ENCODE results near the gene SOX18. TPM values are rescaled to one million over a fixed set of nuclear protein-coding genes. Genes with fewer than 3 reads are reported as not detected.

Gene SOX18
- total and polyA plus RNA-seq, 2 of the 13 experiments (the other 11 are each of a cell fraction or from before 2014, with no cell fraction given) = 1.6 to 1.9 TPM

GRCh38 chr20:64051561-64052325 is 2.3 kb upstream of the SOX18 start (continued):
- TF ChIP-seq, protein P1, sequence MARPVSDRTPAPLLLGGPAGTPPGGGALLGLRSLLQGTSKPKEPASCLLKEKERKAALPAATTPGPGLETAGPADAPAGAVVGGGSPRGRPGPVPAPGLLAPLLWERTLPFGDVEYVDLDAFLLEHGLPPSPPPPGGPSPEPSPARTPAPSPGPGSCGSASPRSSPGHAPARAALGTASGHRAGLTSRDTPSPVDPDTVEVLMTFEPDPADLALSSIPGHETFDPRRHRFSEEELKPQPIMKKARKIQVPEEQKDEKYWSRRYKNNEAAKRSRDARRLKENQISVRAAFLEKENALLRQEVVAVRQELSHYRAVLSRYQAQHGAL (CRISPR knock-in tag; IDR thresholded peaks at IDR 0.05; ENCODE audit: not compliant biosample characterization) = no peak
- TF ChIP-seq ZMYM2 (CRISPR knock-in tag; IDR thresholded peaks at IDR 0.05) (no peak), SP5 (CRISPR knock-in tag; IDR thresholded peaks at IDR 0.05; ENCODE audit: borderline replicate concordance, low read depth) (no peak), ISL2 (CRISPR knock-in tag; IDR thresholded peaks at IDR 0.05) (no peak), NR2F2 (IDR thresholded peaks at IDR 0.05; ENCODE audit: borderline replicate concordance, low read depth) (no peak), ZSCAN5A (CRISPR knock-in tag; IDR thresholded peaks at IDR 0.05; ENCODE audit: borderline replicate concordance) (no peak), MTF1 (CRISPR knock-in tag; IDR thresholded peaks at IDR 0.05) (no peak), AGO2 (optimal IDR thresholded peaks at IDR 0.05; ENCODE audit: low read depth, low read length) (no peak), SAFB2 (CRISPR knock-in tag; IDR thresholded peaks at IDR 0.05; ENCODE audit: borderline replicate concordance, low read depth) (no peak), HNRNPK (IDR thresholded peaks at IDR 0.05; ENCODE audit: low read depth, low read length, poor library complexity, severe bottlenecking) (no peak), ZNF674 (CRISPR knock-in tag; IDR thresholded peaks at IDR 0.05; ENCODE audit: low read depth) (no peak), ZNF207 (IDR thresholded peaks at IDR 0.05; ENCODE audit: borderline replicate concordance) (no peak), ZNF598 (CRISPR knock-in tag; IDR thresholded peaks at IDR 0.05; ENCODE audit: borderline replicate concordance) (no peak), BHLHE40 (IDR thresholded peaks at IDR 0.05; ENCODE audit: low read length) (0 out of 2 replicates have a peak, but pooled peaks have one; percentile 16), PAX8 (CRISPR knock-in tag; IDR thresholded peaks at IDR 0.05; ENCODE audit: borderline replicate concordance) (no peak), POGK (CRISPR knock-in tag; conservative IDR thresholded peaks at IDR 0.05) (no peak), DPF2 (CRISPR knock-in tag; IDR thresholded peaks at IDR 0.05; ENCODE audit: borderline replicate concordance, low read depth) (0 out of 2 replicates have a peak, but pooled peaks have one; percentile 39)
- TF ChIP-seq, protein P2, sequence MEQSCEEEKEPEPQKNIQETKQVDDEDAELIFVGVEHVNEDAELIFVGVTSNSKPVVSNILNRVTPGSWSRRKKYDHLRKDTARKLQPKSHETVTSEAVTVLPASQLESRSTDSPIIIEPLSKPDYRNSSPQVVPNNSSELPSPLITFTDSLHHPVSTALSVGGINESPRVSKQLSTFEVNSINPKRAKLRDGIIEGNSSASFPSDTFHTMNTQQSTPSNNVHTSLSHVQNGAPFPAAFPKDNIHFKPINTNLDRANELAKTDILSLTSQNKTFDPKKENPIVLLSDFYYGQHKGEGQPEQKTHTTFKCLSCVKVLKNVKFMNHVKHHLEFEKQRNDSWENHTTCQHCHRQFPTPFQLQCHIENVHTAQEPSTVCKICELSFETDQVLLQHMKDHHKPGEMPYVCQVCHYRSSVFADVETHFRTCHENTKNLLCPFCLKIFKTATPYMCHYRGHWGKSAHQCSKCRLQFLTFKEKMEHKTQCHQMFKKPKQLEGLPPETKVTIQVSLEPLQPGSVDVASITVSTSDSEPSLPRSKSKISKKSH (CRISPR knock-in tag; IDR thresholded peaks at IDR 0.05; ENCODE audit: borderline replicate concordance) = no peak
- TF ChIP-seq, protein P3, sequence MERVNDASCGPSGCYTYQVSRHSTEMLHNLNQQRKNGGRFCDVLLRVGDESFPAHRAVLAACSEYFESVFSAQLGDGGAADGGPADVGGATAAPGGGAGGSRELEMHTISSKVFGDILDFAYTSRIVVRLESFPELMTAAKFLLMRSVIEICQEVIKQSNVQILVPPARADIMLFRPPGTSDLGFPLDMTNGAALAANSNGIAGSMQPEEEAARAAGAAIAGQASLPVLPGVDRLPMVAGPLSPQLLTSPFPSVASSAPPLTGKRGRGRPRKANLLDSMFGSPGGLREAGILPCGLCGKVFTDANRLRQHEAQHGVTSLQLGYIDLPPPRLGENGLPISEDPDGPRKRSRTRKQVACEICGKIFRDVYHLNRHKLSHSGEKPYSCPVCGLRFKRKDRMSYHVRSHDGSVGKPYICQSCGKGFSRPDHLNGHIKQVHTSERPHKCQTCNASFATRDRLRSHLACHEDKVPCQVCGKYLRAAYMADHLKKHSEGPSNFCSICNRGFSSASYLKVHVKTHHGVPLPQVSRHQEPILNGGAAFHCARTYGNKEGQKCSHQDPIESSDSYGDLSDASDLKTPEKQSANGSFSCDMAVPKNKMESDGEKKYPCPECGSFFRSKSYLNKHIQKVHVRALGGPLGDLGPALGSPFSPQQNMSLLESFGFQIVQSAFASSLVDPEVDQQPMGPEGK (CRISPR knock-in tag; IDR thresholded peaks at IDR 0.05) = 0 out of 2 replicates have a peak, but pooled peaks have one; percentile 28
- TF ChIP-seq, protein P4, sequence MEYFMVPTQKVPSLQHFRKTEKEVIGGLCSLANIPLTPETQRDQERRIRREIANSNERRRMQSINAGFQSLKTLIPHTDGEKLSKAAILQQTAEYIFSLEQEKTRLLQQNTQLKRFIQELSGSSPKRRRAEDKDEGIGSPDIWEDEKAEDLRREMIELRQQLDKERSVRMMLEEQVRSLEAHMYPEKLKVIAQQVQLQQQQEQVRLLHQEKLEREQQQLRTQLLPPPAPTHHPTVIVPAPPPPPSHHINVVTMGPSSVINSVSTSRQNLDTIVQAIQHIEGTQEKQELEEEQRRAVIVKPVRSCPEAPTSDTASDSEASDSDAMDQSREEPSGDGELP (IDR thresholded peaks at IDR 0.05; ENCODE audit: borderline replicate concordance, low read depth) = peak; percentile 18; the same call in 1 of the 2 replicates

All from HepG2 (cell line).